Measurements from ENCODE around the gene KSR1.

KSR1 gene

DNA sequence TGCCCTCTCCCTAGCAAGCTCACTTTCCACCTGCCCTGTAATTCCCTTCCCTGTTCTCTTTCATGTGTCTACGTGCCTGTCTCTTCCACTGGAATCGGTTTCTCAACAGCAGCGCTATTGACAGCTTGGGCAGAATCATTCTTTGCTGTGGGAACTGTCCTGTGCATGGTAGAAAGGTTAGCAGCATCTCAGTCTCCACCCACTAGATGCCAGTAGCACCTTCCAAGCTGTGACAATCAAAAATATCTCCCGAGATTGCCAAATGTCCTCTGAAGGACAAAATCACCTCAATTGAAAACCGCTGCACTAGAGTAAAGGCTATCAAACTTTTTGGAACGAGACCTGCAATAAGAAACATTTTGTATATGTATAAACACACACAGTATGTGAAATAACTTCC, 41.6 kb upstream of the KSR1 start:
- H3K4me3 ChIP-seq (ENCODE audit: low read depth, low read length): no peak overlapping the region
- no peak for TF ChIP-seq CTCF (conservative IDR thresholded peaks at IDR 0.05; ENCODE audit: low read depth, low read length)

DNA sequence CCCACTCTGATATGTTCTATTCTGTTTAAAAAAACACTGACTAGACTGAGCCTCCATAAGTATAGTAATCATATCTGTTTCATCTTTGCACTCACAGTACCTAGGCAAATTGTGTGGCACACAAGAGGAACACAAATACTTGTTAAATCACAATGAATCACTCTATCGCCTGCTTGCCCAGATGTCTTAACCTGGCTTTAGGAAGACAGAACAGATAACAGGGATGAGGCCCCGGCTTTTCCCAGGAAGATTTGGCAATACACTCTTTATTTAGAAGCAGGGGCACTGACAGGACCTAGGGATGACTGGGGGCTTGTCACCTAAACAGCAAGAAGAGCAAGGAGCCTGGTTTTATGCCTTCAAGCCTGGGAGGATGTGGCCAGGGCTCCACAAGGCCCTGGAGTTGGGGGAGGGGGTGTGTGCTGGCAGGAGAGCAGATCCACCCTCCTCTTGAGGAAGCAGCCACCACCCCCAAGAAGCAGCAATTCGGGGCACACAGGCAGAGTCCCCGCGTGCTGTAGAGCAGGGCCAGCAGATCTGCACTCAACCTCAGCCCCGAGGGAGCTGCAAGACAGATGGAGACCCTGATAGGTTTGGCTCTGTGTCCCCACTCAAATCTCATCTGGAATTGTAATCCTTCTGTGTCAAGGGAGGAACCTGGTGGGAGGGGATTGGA, 41.0 kb upstream of the KSR1 start:
- no peak for TF ChIP-seq CTCF (conservative IDR thresholded peaks at IDR 0.05; ENCODE audit: low read depth, low read length)
- DNase-seq (ENCODE audit: low read depth): no peak
- no peak overlapping the region for H3K4me3 ChIP-seq (ENCODE audit: low read depth, low read length)

More for the DNA sequence above, 41.6 kb upstream of the KSR1 start:
- no peak for DNase-seq (ENCODE audit: low read depth)

DNA sequence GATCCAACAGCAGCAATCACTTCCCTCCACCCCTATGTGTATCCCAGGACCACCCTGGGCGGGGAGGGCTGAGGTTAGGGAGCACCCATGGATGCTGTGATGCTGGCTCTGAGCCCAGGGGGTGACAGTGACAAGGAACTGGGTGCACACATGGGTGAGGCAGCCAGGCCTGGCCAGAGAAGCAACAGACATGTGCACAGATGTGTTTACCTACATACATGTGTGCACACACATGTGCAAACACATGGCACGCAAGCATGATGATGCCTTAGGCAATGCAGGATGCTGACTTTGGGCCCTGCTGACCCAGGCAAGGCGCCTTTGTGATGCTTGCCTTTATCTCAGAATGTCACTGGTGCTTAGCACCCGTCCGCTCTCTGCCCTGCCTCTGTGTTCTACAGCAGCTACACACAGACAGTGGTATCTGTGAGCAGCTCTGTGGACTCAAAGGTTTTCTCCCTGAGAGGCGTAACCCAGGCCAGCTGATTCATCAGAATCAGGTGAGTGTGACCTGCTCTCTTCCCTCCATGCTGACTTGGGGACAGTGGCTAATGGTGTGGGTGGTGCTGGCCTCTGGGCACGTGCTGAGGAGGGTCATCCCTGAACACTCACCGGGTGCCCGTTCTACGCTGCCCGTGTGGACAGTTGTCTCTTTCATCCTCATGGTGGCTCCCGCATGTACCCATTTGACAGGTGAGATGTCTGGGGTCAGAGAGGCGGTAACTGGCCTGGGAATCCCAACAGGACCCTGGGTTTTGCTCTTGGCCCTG, 38.5 kb upstream of the KSR1 start:
- DNase-seq (ENCODE audit: low read depth): no peak
- TF ChIP-seq CTCF (conservative IDR thresholded peaks at IDR 0.05; ENCODE audit: low read depth, low read length): no peak
- no peak overlapping the region for H3K4me3 ChIP-seq (ENCODE audit: low read depth, low read length)

GRCh38 chr17:27418366-27418615, 38.0 kb upstream of the KSR1 start:
- no peak for TF ChIP-seq CTCF (conservative IDR thresholded peaks at IDR 0.05; ENCODE audit: low read depth, low read length)
- DNase-seq (ENCODE audit: low read depth): no peak
- no peak overlapping the region for H3K4me3 ChIP-seq (ENCODE audit: low read depth, low read length)

DNA sequence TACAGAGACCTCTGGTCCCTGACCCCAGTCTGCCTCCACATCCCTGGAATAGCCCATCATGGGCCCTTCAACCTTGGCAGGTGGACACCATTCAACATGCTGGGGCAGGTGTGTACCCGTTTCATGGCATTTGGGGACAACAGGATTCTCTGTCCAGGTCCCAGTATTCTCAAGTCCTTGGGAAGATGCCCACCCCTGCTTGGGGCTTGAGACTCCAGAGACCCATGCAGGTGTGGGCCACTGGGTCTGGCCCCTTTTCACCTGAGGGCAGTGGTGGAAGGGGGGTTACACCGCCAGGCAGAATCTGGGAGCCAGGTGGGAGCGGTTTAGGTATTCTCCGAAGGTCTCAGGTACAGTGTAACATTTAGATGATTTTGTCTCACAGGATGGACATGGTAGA, 37.1 kb upstream of the KSR1 start:
- DNase-seq (ENCODE audit: low read depth): no peak
- no peak for TF ChIP-seq CTCF (conservative IDR thresholded peaks at IDR 0.05; ENCODE audit: low read depth, low read length)
- H3K4me3 ChIP-seq (ENCODE audit: low read depth, low read length): no peak overlapping the region

GRCh38 chr17:27420211-27420950, 35.9 kb upstream of the KSR1 start:
- no peak for DNase-seq (ENCODE audit: low read depth)
- TF ChIP-seq CTCF (conservative IDR thresholded peaks at IDR 0.05; ENCODE audit: low read depth, low read length): no peak
- no peak overlapping the region for H3K4me3 ChIP-seq (ENCODE audit: low read depth, low read length)
